RWPE2 (cell line): ENCODE data around the gene CAP2.
"Not testable (repeated sequence)": the region's sequence is repeated elsewhere in the genome, so short reads cannot be mapped to it uniquely, and the experiment has no call there.

Experiments used
- ATAC-seq: fragments of 200-7000 bp; cut with Tn5 transposase; 3 replicates; pipeline ENCODE4 v1.9.1; 2021; ENCODE audit warnings: low read depth
- DNase-seq: peaks from one replicate; pipeline ENCODE4 v3.0.0-alpha.2; 2020; ENCODE audit warnings: low spot score
- H3K27ac ChIP-seq: fragments of 450-650 bp; 2 replicates; pipeline ENCODE4 v1.5.1; 2017; ENCODE audit warnings: mild to moderate bottlenecking; ENCODE audit not compliant: poor library complexity, severe bottlenecking
- H3K27me3 ChIP-seq: fragments of 250-450 bp; sonication (Bioruptor Pico); 2 replicates; pipeline ENCODE4 v1.5.1; 2021; ENCODE audit warnings: mild to moderate bottlenecking, moderate library complexity; ENCODE audit not compliant: insufficient read depth, poor library complexity, severe bottlenecking
- H3K36me3 ChIP-seq: fragments of 250-450 bp; sonication (Bioruptor Pico); 2 replicates; pipeline ENCODE4 v1.5.1; 2020; ENCODE audit warnings: low read depth, mild to moderate bottlenecking, moderate library complexity
- H3K4me1 ChIP-seq: fragments of 250-450 bp; sonication (Bioruptor Pico); 2 replicates; pipeline ENCODE4 v1.5.1; 2021; ENCODE audit warnings: mild to moderate bottlenecking, moderate library complexity; ENCODE audit not compliant: insufficient read depth, poor library complexity, severe bottlenecking
- H3K4me3 ChIP-seq: fragments of 250-450 bp; sonication (Bioruptor Pico); 2 replicates; pipeline ENCODE4 v1.5.1; 2021; ENCODE audit warnings: mild to moderate bottlenecking, moderate library complexity; ENCODE audit not compliant: severe bottlenecking
- H3K9me3 ChIP-seq: fragments of 250-450 bp; sonication (Bioruptor Pico); 2 replicates; pipeline ENCODE4 v1.5.1; 2021; ENCODE audit warnings: mild to moderate bottlenecking, moderate library complexity; ENCODE audit not compliant: severe bottlenecking
- CTCF ChIP-seq: fragments of 450-650 bp; IDR thresholded peaks from one replicate; pipeline ENCODE4 v1.5.1; 2017; ENCODE audit warnings: mild to moderate bottlenecking, moderate library complexity; ENCODE audit not compliant: poor library complexity, severe bottlenecking

CAP2 gene

GRCh38 chr6:17580518-17581048, 187.2 kb downstream of the CAP2 start:
- TF ChIP-seq CTCF: no peak
- DNase-seq (no peak), ATAC-seq (peak; percentile 83)
- H3K9me3 ChIP-seq: no peaks in the 10 kb centered on the region
- H3K36me3 ChIP-seq: no peaks in the 10 kb centered on the region
- H3K27ac ChIP-seq: peak overlapping the region; percentile 50
- no peaks in the 10 kb centered on the region for H3K27me3 ChIP-seq
- H3K4me1 ChIP-seq: peaks cover 2% of the 10 kb centered on the region
- peak overlapping the region; percentile 57 for H3K4me3 ChIP-seq

- not testable (repeated sequence) for H3K36me3 ChIP-seq, H3K4me1 ChIP-seq, ATAC-seq, H3K4me3 ChIP-seq, H3K9me3 ChIP-seq, H3K27me3 ChIP-seq, DNase-seq, H3K27ac ChIP-seq
These were observed 187.9 kb downstream of the CAP2 start for GRCh38 chr6:17581282-17581681.

GRCh38 chr6:17583811-17584210, 190.4 kb downstream of the CAP2 start:
- Histone ChIP-seq H3K36me3 (no peaks in the 10 kb centered on the region), H3K4me1 (peaks cover 2% of the 10 kb centered on the region), H3K27ac (no peak overlapping the region), H3K4me3 (no peak overlapping the region), H3K9me3 (no peaks in the 10 kb centered on the region), H3K27me3 (no peaks in the 10 kb centered on the region)
- no peak for ATAC-seq
- no peak for TF ChIP-seq CTCF
- DNase-seq: no peak

- TF ChIP-seq CTCF: peak; percentile 97
- ATAC-seq: peak; percentile 54
- Histone ChIP-seq H3K36me3 (no peaks in the 10 kb centered on the region), H3K27ac (no peak overlapping the region), H3K27me3 (no peaks in the 10 kb centered on the region), H3K4me1 (peaks cover 2% of the 10 kb centered on the region), H3K9me3 (no peaks in the 10 kb centered on the region), H3K4me3 (no peak overlapping the region)
- no peak for DNase-seq
These were observed 190.9 kb downstream of the CAP2 start for GRCh38 chr6:17584241-17584803.

- DNase-seq: no peak
These were observed 192.5 kb downstream of the CAP2 start for GRCh38 chr6:17585766-17586490.

GRCh38 chr6:17586623-17587022, 193.2 kb downstream of the CAP2 start:
- not testable (repeated sequence) for H3K4me1 ChIP-seq, DNase-seq, ATAC-seq, H3K27ac ChIP-seq, H3K9me3 ChIP-seq, H3K27me3 ChIP-seq, H3K36me3 ChIP-seq, H3K4me3 ChIP-seq

More at GRCh38 chr6:17585766-17586490, 192.5 kb downstream of the CAP2 start:
- TF ChIP-seq CTCF: peak; percentile 33
- Histone ChIP-seq H3K4me3 (no peak overlapping the region), H3K27ac (no peak overlapping the region), H3K27me3 (no peaks in the 10 kb centered on the region), H3K9me3 (no peaks in the 10 kb centered on the region), H3K36me3 (no peaks in the 10 kb centered on the region), H3K4me1 (peaks cover 4% of the 10 kb centered on the region)
- ATAC-seq: peak; percentile 40; the same call in 2 of the 3 replicates
